22Rv1 (cell line): ENCODE data around the gene SLC25A28.

ENCODE experiments used
- ZFX ChIP-seq: fragments of 450-650 bp; IDR thresholded peaks from 2 replicates; pipeline ENCODE4 v1.6.1; 2017; ENCODE audit warnings: antibody characterized with exemption, borderline replicate concordance
- TF ChIP-seq, protein P1 (sequence below): fragments of 450-650 bp; IDR thresholded peaks from 2 replicates; pipeline ENCODE4 v1.5.1; 2017; ENCODE audit warnings: mild to moderate bottlenecking

DNA sequence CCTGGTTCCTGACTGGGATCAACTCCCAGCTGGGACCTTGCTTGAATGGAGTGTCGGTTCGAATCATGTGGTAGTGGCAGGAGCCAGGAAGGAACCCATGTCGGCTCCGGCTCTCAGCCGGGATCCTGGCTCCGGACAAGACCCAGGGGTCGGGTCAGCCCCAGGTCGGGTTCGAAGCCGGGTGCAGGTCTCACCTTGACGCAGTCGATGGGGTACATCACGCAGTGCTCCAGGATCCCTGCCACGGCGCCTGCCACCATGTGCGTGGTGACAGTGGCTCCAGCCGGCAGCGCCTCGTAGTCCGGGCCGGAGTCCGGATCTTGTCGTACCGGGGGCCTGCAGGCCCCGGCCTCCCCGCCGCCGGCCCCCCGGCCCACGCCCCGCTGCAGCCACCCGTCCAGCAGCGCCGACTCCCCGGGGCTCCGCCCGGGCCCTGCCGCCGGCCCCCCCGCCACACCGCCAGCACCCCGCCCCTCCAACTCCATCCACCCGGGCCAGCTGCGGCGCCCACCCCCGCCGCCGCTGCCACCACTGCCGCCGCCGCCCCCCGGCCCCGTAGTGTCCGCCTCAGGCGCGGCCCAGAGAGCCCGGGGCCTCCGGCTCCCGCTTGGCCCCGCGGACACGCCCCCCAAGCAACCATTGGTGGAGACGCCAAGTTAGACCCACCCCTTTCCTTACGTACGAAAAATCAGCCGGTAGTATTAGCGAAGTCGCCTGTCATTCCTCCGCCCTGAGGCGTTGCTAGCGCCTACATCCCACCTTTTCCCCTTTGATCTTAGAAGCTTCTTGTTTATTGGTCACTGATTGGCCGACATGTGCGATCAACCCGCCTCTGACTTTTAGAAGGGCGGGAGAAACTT, at the start of gene SLC25A28:
- TF ChIP-seq, protein P1, sequence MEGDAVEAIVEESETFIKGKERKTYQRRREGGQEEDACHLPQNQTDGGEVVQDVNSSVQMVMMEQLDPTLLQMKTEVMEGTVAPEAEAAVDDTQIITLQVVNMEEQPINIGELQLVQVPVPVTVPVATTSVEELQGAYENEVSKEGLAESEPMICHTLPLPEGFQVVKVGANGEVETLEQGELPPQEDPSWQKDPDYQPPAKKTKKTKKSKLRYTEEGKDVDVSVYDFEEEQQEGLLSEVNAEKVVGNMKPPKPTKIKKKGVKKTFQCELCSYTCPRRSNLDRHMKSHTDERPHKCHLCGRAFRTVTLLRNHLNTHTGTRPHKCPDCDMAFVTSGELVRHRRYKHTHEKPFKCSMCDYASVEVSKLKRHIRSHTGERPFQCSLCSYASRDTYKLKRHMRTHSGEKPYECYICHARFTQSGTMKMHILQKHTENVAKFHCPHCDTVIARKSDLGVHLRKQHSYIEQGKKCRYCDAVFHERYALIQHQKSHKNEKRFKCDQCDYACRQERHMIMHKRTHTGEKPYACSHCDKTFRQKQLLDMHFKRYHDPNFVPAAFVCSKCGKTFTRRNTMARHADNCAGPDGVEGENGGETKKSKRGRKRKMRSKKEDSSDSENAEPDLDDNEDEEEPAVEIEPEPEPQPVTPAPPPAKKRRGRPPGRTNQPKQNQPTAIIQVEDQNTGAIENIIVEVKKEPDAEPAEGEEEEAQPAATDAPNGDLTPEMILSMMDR = no peak
- no peak for TF ChIP-seq ZFX
